Stomach (tissue), 4 donors: ENCODE data around the gene KRTAP9-7.

ENCODE experiments used
- CTCF ChIP-seq, 7 experiments: fragments of 450-650 bp in 4 of 7; fragments of 200-600 bp in 3 of 7; sonication (generic) in 3 of 7; IDR thresholded peaks; one replicate each; pipeline ENCODE4 v1.5.1; 2016 to 2019; ENCODE audit warnings: antibody characterized with exemption in 7 of 7, control low read depth in 2 of 7, mild to moderate bottlenecking in 1 of 7
- EP300 ChIP-seq: sonication (generic); formaldehyde crosslinking; IDR thresholded peaks from one replicate; pipeline ENCODE4 v1.6.1; 2017; ENCODE audit warnings: antibody characterized with exemption
- POLR2A ChIP-seq, 4 donors: fragments of 450-650 bp; IDR thresholded peaks; one replicate each; pipeline ENCODE4 v1.6.1; 2016; ENCODE audit warnings: antibody characterized with exemption in 4 of 4, control low read depth in 2 of 4, mild to moderate bottlenecking in 1 of 4, moderate library complexity in 1 of 4

GRCh38 chr17:41230094-41230493, 45.4 kb upstream of the KRTAP9-7 start:
- TF ChIP-seq CTCF (IDR thresholded peaks at IDR 0.05) (no peak), POLR2A (IDR thresholded peaks at IDR 0.05) (no peak), EP300 (no peak)
